CD4-positive, alpha-beta T cell (primary cell): ENCODE measurements around the gene ADAM22. TPM values are rescaled to one million over a fixed set of nuclear protein-coding genes. Genes with fewer than 3 reads are reported as not detected.

Experiments
- ATAC-seq: fragments of 200-7000 bp; cut with Tn5 transposase; one replicate; pipeline ENCODE4 v1.10.0; 2022; ENCODE audit warnings: mild to moderate bottlenecking; ENCODE audit not compliant: poor library complexity
- CTCF ChIA-PET: fragments of 350-600 bp; sonication (Branson Sonifier 250); formaldehyde crosslinking; loops from one replicate; lab custom pipeline; 2021; ENCODE audit warnings: antibody characterized with exemption, inconsistent platforms; lab: Charles Lee
- POLR2A ChIA-PET: fragments of 350-600 bp; sonication (Branson Sonifier 250); formaldehyde crosslinking; loops from one replicate; lab custom pipeline; 2021; ENCODE audit warnings: antibody characterized with exemption, inconsistent platforms; lab: Charles Lee
- DNase-seq, 14 experiments: peaks; one replicate each; pipeline ENCODE4 v3.0.0-alpha.2; 2013 to 2020; ENCODE audit warnings: mixed read lengths in 2 of 14
- H3K27ac ChIP-seq, 2 donors: one replicate each; pipeline versions ENCODE4 v1.5.1 to v1.7.0; 2013; ENCODE audit warnings: low read length in 2 of 2, low read depth in 1 of 2, mild to moderate bottlenecking in 1 of 2
- H3K27me3 ChIP-seq, 2 experiments: 1 replicate in 1 of 2; 2 replicates in 1 of 2; pipeline versions ENCODE4 v1.6.1 to v1.7.0; 2013; ENCODE audit warnings: low read length in 2 of 2, control low read depth in 1 of 2, mild to moderate bottlenecking in 1 of 2, moderate library complexity in 1 of 2; ENCODE audit not compliant: insufficient read depth in 2 of 2, control insufficient read depth in 1 of 2
- H3K36me3 ChIP-seq: one replicate; pipeline ENCODE4 v1.6.1; 2013; ENCODE audit warnings: low read length, control low read depth; ENCODE audit not compliant: insufficient read depth
- H3K4me1 ChIP-seq: one replicate; pipeline ENCODE4 v1.6.1; 2013; ENCODE audit warnings: low read length, control low read depth; ENCODE audit not compliant: insufficient read depth
- H3K4me3 ChIP-seq: one replicate; pipeline ENCODE4 v1.5.1; 2013; ENCODE audit warnings: mild to moderate bottlenecking, low read length, moderate library complexity
- H3K9me3 ChIP-seq, 2 experiments: 1 replicate in 1 of 2; 2 replicates in 1 of 2; pipeline versions ENCODE4 v1.6.1 to v1.7.0; 2013; ENCODE audit warnings: low read length in 2 of 2, mild to moderate bottlenecking in 2 of 2, control low read depth in 1 of 2, moderate library complexity in 1 of 2; ENCODE audit not compliant: control insufficient read depth in 1 of 2, insufficient read depth in 1 of 2
- H3K27ac Mint-ChIP-seq: one replicate; pipeline ENCODE4 v1.8.0; 2020; ENCODE audit warnings: mixed read lengths
- H3K27me3 Mint-ChIP-seq: one replicate; pipeline ENCODE4 v1.8.0; 2021; ENCODE audit warnings: mixed read lengths
- H3K36me3 Mint-ChIP-seq: one replicate; pipeline ENCODE4 v1.8.0; 2021; ENCODE audit warnings: low read depth, mixed read lengths
- H3K4me1 Mint-ChIP-seq: one replicate; pipeline ENCODE4 v1.8.0; 2021; ENCODE audit warnings: low read depth, mixed read lengths
- H3K4me3 Mint-ChIP-seq: one replicate; pipeline ENCODE4 v1.8.0; 2020; ENCODE audit warnings: mild to moderate bottlenecking, mixed read lengths
- H3K9me3 Mint-ChIP-seq: one replicate; pipeline ENCODE4 v1.8.0; 2020; ENCODE audit warnings: mixed read lengths
- CTCF ChIP-seq: fragments of 200-600 bp; IDR thresholded peaks from one replicate; pipeline ENCODE4 v1.8.0; 2022; ENCODE audit warnings: antibody characterized with exemption, mild to moderate bottlenecking
- intact Hi-C, 2 experiments: fragments of 100-400 bp; cut with DNase I in 1 of 2; cut with micrococcal nuclease in 1 of 2; formaldehyde crosslinking; loops; one replicate each; pipeline versions ENCODE4 v1.15.1 to v1.9.0; 2023 to 2025; cut with DNase I, micrococcal nuclease
- total RNA-seq, 174 experiments: library from RNA in 2 of 174; stranded (reverse) in 2 of 174; gene quantifications; one replicate each; pipeline ENCODE4 v1.2.3 and lab custom pipeline; 2021 to 2026

ADAM22 gene
- total RNA-seq, 2 experiments from 2014 or later = 0.60 to 0.64 TPM

GRCh38 chr7:88034083-88034695 lies 100.1 kb downstream of the ADAM22 start:
- TF ChIP-seq CTCF = no peak
- CTCF ChIA-PET = no interaction called here
- Mint-ChIP-seq H3K4me3 (no peak overlapping the region), H3K27ac (no peak overlapping the region), H3K36me3 (peaks cover 24% of the 10 kb centered on the region), H3K27me3 (no peaks in the 10 kb centered on the region), H3K9me3 (peaks cover 15% of the 10 kb centered on the region), H3K4me1 (no peaks in the 10 kb centered on the region)
- ATAC-seq (no peak), DNase-seq (no peak)
- intact Hi-C loops = no loop called here
- Histone ChIP-seq H3K4me1 (no peaks in the 10 kb centered on the region), H3K4me3 (no peak overlapping the region), H3K9me3 (peaks cover 21 to 29% of the 10 kb centered on the region in 2 experiments), H3K36me3 (no peaks in the 10 kb centered on the region), H3K27me3 (no peaks in the 10 kb centered on the region), H3K27ac (no peak overlapping the region)
- POLR2A ChIA-PET = no interaction called here

GRCh38 chr7:88037050-88037449 lies 103.0 kb downstream of the ADAM22 start:
- ChIA-PET POLR2A (no interaction called here), CTCF (no interaction called here)
- Mint-ChIP-seq H3K27me3 (no peaks in the 10 kb centered on the region), H3K4me1 (peaks cover 3% of the 10 kb centered on the region), H3K36me3 (peaks cover 9% of the 10 kb centered on the region), H3K4me3 (no peak overlapping the region), H3K27ac (no peak overlapping the region), H3K9me3 (peaks cover 4% of the 10 kb centered on the region)
- intact Hi-C loops = no loop called here
- DNase-seq (no peak), ATAC-seq (no peak)
- Histone ChIP-seq H3K36me3 (no peaks in the 10 kb centered on the region), H3K9me3 (peaks cover 5 to 7% of the 10 kb centered on the region in 2 experiments), H3K4me1 (no peaks in the 10 kb centered on the region), H3K4me3 (no peak overlapping the region), H3K27ac (no peak overlapping the region), H3K27me3 (no peaks in the 10 kb centered on the region)
- no peak for TF ChIP-seq CTCF

GRCh38 chr7:88040694-88041093 lies 106.6 kb downstream of the ADAM22 start:
- no peaks in the 10 kb centered on the region for H3K4me1 ChIP-seq
- peaks cover 10% of the 10 kb centered on the region for H3K4me1 Mint-ChIP-seq
- intact Hi-C loops = no loop called here
- ATAC-seq (no peak), DNase-seq (no peak)
- H3K4me3 Mint-ChIP-seq = no peak overlapping the region
- H3K27me3 Mint-ChIP-seq = no peaks in the 10 kb centered on the region
- TF ChIP-seq CTCF = no peak
- H3K9me3 ChIP-seq = no peaks in the 10 kb centered on the region
- H3K9me3 Mint-ChIP-seq = no peaks in the 10 kb centered on the region
- no peak overlapping the region for H3K4me3 ChIP-seq
- no peaks in the 10 kb centered on the region for H3K27me3 ChIP-seq
- no peak overlapping the region for H3K27ac Mint-ChIP-seq
- H3K36me3 Mint-ChIP-seq = no peaks in the 10 kb centered on the region
- ChIA-PET CTCF (no interaction called here), POLR2A (no interaction called here)
- no peaks in the 10 kb centered on the region for H3K36me3 ChIP-seq
- no peak overlapping the region for H3K27ac ChIP-seq
